Lower lobe of right lung (tissue), 2 donors: ENCODE measurements around the gene PMM1. TPM values are rescaled to one million over a fixed set of nuclear protein-coding genes. Genes with fewer than 3 reads are reported as not detected.

Experiments used
- ATAC-seq, 2 donors: fragments of 200-7000 bp; cut with Tn5 transposase; one replicate each; pipeline ENCODE4 v1.9.1; 2020 to 2022; ENCODE audit warnings: mild to moderate bottlenecking in 2 of 2, moderate library complexity in 2 of 2
- DNase-seq: peaks from one replicate; pipeline ENCODE4 v3.0.0-alpha.2; 2020
- H3K27ac ChIP-seq: fragments of 200-600 bp; one replicate; pipeline ENCODE4 v1.8.0; 2022
- H3K27me3 ChIP-seq: fragments of 200-600 bp; one replicate; pipeline ENCODE4 v1.8.0; 2022; ENCODE audit warnings: low read depth
- H3K36me3 ChIP-seq: fragments of 200-600 bp; one replicate; pipeline ENCODE4 v1.8.0; 2022; ENCODE audit warnings: mild to moderate bottlenecking
- H3K4me1 ChIP-seq: fragments of 200-600 bp; one replicate; pipeline ENCODE4 v1.8.0; 2022
- H3K4me3 ChIP-seq: fragments of 200-600 bp; one replicate; pipeline ENCODE4 v1.8.0; 2022; ENCODE audit warnings: mild to moderate bottlenecking
- H3K9me3 ChIP-seq: fragments of 200-600 bp; one replicate; pipeline ENCODE4 v1.8.0; 2022
- intact Hi-C: fragments of 100-400 bp; cut with DNase I; formaldehyde crosslinking; loops from one replicate; pipeline ENCODE4 v1.11.0; 2022
- total RNA-seq: library from RNA; stranded (reverse); fragmentation: NEBNext Ultra II Directional; extraction: Animal tissue kit (Norgen Biotek cat#: 25700); gene quantifications from one replicate; pipeline ENCODE4 v1.2.1, GENCODE V29; 2021
- TF ChIP-seq, protein P1 (sequence below): fragments of 200-600 bp; IDR thresholded peaks from one replicate; pipeline ENCODE4 v1.8.0; 2022; ENCODE audit warnings: antibody characterized with exemption, mild to moderate bottlenecking
- donor health status: DM: no; HTN: yes; CAD: no; lungs with severe emphysema.

Gene PMM1
- total RNA-seq, 1 donor from 2014 or later: 47.3 TPM

DNA sequence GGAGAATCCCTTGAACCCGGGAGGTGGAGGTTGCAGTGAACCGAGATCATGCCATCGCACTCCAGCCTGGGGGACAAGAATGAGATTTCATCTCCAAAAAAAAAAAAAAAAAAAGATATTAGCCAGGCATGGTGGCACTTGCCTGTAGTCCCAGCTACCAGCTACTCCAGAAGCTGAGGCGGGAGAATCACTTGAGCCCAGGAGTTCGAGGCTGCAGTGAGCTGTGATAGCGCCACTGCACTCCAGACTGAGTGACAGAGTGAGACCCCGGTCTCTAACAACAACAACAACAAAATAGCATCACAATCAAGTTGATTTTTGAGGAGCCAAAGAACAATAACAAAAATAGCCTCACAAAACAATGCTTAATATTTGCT, 2.3 kb downstream of the PMM1 start:
- Histone ChIP-seq H3K27ac (peak overlapping the region; percentile 88), H3K4me1 (peaks cover 22% of the 10 kb centered on the region), H3K27me3 (no peaks in the 10 kb centered on the region), H3K4me3 (no peak overlapping the region), H3K9me3 (no peaks in the 10 kb centered on the region), H3K36me3 (peaks cover 31% of the 10 kb centered on the region)
- no peak for DNase-seq
- ATAC-seq: no peak
- intact Hi-C loops: no loop called here
- TF ChIP-seq, protein P1, sequence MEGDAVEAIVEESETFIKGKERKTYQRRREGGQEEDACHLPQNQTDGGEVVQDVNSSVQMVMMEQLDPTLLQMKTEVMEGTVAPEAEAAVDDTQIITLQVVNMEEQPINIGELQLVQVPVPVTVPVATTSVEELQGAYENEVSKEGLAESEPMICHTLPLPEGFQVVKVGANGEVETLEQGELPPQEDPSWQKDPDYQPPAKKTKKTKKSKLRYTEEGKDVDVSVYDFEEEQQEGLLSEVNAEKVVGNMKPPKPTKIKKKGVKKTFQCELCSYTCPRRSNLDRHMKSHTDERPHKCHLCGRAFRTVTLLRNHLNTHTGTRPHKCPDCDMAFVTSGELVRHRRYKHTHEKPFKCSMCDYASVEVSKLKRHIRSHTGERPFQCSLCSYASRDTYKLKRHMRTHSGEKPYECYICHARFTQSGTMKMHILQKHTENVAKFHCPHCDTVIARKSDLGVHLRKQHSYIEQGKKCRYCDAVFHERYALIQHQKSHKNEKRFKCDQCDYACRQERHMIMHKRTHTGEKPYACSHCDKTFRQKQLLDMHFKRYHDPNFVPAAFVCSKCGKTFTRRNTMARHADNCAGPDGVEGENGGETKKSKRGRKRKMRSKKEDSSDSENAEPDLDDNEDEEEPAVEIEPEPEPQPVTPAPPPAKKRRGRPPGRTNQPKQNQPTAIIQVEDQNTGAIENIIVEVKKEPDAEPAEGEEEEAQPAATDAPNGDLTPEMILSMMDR: no peak

DNA sequence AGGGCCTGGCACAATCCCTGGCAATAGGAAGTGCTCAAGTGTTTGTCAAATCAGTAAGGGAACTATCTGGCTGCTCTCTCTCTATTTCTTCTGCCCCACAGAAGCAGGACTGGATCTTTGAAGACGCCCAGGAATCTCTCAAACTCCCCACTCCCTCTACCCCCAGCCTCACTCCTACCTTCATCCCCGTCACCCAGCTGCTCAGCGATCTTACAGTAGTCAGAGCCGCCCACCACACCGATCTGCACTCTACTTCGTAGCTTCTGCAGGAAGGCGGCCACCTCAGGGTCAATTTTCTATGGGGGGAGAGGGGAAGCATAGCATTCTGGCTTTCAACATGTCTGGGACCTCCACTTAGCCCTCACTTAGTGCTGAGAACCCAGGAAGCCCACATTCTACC, 3.7 kb downstream of the PMM1 start:
- DNase-seq: no peak
- Histone ChIP-seq H3K27me3 (no peaks in the 10 kb centered on the region), H3K9me3 (no peaks in the 10 kb centered on the region), H3K4me3 (no peak overlapping the region), H3K27ac (no peak overlapping the region), H3K36me3 (peaks cover 45% of the 10 kb centered on the region), H3K4me1 (peaks cover 22% of the 10 kb centered on the region)
- ATAC-seq: no peak
- intact Hi-C loops: no loop called here
- TF ChIP-seq, protein P1: no peak

DNA sequence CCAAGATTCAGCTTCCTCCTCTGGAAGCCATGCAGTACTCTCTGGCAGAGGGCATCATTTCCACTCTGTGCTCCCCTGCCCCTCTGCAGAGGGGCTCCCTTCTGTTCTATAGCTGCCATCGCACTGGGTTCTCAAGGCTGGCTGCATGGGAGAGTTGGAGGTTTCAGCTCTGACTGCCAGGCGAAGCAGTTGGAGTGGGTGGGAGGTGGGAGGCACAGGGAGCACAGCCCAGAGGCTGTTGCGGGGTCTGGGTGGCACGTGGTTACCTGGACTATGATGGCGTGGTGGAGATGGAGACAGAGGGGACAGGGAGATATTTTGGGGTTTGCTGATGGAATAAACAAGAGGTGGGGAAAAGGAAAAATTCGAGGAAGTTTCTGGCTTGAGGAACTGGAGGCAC, 4.8 kb downstream of the PMM1 start:
- peaks cover 22% of the 10 kb centered on the region for H3K4me1 ChIP-seq
- H3K36me3 ChIP-seq: peaks cover 54% of the 10 kb centered on the region
- DNase-seq: no peak
- intact Hi-C loops: no loop called here
- no peaks in the 10 kb centered on the region for H3K9me3 ChIP-seq
- H3K27me3 ChIP-seq: no peaks in the 10 kb centered on the region
- no peak for ATAC-seq
- TF ChIP-seq, protein P1: no peak
- no peak overlapping the region for H3K27ac ChIP-seq
- H3K4me3 ChIP-seq: no peak overlapping the region

DNA sequence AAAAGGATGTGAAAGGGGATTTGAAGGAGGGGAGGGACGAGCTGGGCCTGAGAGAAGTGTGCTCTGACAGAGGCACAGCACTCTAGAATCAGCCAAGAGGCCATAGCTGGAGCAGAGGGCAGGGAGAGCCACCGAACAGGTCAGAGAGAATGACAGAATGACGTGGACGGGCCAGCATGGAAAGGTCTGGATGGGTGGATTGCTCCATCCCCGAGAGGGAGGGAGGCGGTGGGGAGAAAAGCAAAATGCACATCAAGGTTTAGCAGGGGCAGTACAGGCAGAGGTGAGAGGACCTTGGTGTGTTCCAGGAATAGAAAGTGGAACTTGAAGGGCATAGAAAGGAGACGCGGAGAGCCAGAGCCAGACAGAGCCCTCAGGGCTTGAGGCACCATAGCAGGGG, 6.9 kb downstream of the PMM1 start:
- Histone ChIP-seq H3K27me3 (no peaks in the 10 kb centered on the region), H3K27ac (no peak overlapping the region), H3K4me3 (no peak overlapping the region), H3K4me1 (peaks cover 7% of the 10 kb centered on the region), H3K9me3 (no peaks in the 10 kb centered on the region), H3K36me3 (peaks cover 76% of the 10 kb centered on the region)
- intact Hi-C loops: no loop called here
- ATAC-seq (no peak), DNase-seq (no peak)
- TF ChIP-seq, protein P1: no peak

DNA sequence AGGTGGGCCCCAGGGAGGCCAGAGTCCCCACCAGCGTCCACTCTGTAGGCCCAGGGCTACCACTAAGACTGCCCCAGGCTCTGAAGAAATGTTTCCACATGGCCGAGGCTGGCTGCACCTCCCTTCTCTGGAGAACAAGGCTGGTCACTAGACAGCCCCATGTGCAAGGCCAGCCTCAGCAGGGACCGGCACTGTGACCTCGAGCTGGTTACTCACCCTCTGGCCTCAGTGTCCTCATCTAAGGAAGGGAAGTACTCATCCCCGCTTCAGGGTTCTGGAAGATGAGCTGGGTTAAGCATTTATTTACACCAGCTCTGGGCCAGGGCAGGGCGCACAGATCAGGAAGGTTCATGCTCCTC, 9.7 kb downstream of the PMM1 start:
- Histone ChIP-seq H3K27ac (no peak overlapping the region), H3K36me3 (peaks cover 97% of the 10 kb centered on the region), H3K4me3 (no peak overlapping the region), H3K27me3 (no peaks in the 10 kb centered on the region), H3K9me3 (no peaks in the 10 kb centered on the region), H3K4me1 (peaks cover 5% of the 10 kb centered on the region)
- DNase-seq: no peak
- TF ChIP-seq, protein P1: no peak
- intact Hi-C loops: no loop called here
- ATAC-seq: no peak
